Stimulated activated CD4-positive, alpha-beta T cell treated with anti-CD3 and anti-CD28 coated beads, Interleukin-1b, Interleukin-23, amount 100 ng/mL, for 24 hours (primary cell): ENCODE measurements around the gene CUX1.
"Not testable (repeated sequence)": the region's sequence is repeated elsewhere in the genome, so short reads cannot be mapped to it uniquely, and the experiment has no call there.

ENCODE experiments used
- DNase-seq, 4 experiments: peaks; one replicate each; pipeline ENCODE4 v3.0.0-alpha.2; 2020; ENCODE audit warnings: low read depth in 4 of 4, low spot score in 1 of 4

Gene CUX1

DNA sequence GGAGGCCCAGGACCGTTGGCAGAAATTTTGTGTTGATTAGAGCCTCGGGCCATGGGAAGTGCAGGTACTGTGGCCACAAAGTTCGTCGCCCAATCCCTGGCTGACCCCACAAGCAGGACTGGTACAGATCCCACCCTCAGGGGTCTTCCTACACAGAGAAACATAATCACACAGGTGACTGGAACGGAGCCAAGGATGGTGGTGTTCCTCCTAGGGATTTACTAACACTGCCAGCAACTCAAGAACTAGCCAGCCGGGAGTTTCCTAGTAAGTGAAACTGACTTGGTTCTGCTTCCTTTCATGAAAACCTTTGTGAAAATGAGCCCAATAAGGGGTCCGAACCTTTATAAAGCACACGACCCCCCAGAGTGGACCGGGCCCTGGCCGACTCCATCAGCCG, 5.7 kb downstream of the CUX1 start:
- DNase-seq, result no peak

DNA sequence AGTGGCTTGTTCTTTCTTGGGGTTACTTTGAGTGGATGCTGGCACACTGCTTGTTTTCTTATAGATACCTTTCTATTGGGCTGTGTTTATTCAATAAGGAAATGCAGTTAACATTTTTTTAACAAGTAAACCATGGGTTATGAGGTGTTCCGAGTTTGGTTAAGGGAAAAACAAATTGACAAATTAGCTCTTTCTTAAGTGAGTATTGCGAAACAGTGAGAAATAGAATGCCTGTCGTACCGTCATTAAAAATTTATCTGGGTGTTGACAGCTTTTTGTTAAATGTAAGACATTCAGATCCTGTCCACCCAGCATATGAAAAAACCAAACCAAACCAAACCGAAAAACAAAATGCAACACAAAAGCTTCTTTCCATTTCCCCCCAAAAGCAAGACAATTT, 6.2 kb downstream of the CUX1 start:
- DNase-seq, result no peak

DNA sequence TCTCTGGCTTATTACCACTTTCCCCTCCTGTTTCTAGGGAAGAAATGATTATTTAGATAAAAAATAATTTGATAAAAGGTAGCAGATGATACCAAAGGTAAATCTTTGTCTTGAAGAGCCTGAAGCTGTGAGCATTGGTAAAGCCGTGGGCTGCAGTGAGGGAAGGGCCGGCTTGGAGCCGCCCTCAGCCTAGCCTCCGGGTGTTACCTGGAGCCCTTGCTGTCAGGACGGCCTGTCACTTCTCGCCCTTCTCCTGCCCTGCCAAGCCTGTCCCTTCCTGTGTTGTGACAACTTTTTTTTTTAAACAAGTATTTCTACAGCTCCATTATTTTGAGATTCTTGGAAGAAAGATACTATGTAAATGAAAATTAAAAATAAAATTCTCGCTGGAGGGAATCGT, 7.0 kb downstream of the CUX1 start:
- no peak for DNase-seq

DNA sequence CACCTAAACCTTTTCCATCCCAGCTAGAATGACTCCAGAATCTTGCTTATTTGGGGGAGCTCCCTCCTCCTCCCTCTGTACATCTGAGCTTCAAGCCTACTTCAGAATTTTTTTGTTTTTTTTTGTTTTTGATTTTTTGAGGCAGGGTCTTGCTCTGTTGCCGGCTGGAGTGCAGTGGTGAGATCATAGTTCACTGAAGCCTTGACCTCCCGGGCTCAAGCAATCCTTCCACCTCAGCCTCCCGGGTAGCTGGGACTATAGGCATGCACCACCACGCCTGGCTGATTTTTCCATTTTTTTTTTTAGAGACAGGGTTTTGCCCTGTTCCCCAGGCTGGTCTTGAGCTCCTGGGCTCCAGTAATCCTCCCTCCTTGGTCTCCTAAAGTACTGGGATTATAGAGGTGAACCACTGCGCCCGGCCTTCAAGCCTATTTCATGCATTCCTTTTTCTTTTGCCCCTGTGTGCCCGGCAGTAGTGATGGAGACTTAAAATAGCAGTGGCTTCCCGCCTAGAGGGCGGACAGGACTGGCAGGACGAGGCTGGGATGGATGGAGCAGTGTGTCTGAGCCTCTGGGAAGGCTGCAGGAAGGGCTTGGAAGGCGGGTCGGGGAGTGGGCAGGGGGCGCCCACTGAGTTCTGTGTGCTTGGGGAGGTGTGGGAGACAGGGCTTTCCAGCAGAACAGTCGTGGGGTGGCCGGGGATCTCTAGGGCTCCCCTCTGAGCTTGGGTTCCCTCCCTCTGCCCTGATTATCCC, 8.8 kb downstream of the CUX1 start:
- DNase-seq, result no peak

DNA sequence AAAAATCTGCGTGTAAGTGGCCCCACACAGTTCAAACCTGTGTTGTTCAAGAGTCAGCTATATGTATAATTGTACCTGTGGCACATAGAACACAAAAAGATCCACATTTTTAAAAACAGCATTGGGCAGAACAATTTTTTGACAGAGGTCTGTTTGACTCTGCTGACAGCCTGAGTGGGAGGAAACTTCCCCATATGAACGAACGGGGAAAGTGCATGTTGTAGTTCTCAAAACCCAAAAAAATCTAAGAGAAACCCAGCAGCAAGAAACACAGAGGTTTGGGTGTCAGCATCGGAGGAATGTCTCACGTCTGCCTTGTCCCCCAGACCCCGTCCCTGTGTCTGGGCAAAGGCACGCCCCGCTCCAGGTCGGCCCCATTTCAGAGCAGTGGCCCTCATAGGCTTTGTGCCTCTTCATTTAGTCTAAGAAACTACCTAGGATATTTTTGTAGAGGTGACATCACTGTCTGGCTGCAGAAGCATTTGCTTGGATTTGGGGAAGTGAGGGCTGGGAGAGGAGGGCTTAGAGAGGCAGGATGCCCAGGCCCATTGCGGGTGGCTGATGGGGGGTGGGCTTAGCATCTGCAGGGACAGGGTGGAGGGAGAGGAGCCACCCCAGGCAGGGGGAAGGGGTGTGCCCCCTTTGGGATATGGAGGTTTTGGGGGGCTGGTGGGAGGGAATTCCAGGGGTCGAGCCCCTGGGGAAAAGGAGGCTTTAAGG, 11.0 kb downstream of the CUX1 start:
- no peak for DNase-seq

DNA sequence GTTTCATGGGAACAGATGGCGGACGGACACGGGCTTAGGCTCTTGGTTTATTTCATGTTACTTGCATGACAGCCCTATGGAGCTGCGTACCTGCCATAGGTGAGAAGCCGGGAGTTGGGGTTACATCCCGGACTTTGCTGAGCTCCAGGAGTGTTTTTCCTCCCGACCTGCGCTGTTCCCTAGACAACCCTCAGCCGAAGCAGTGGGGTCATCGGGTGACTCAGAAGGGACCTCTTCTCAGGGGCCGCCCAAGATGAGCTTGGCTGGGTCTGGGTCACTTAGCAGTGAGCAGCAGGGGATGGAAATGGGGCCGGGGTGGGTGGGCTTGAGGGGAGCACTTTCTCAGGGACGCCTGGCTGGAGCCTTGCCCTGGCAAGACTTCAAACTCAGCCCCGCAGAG, 11.9 kb downstream of the CUX1 start:
- DNase-seq, result no peak

DNA sequence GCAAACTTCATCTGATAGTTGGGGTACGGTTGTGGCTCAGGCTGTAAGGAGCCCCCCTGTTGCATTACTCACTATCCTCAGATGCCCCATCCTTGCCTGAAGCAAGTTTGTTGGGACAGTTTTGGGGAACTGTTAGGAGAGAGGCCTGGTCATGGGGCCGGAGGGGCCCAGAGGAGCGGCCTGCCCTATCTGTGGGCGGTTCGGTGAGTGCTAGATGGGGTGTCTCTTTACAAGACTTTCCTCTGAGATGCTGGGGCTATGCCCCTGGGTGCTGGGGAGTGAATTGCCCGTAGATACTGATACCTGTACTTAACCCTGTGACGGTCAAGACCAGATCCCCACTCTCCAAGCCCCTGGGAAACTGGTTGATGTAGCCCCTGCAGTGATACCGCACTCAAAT, 12.4 kb downstream of the CUX1 start:
- DNase-seq, result no peak

DNA sequence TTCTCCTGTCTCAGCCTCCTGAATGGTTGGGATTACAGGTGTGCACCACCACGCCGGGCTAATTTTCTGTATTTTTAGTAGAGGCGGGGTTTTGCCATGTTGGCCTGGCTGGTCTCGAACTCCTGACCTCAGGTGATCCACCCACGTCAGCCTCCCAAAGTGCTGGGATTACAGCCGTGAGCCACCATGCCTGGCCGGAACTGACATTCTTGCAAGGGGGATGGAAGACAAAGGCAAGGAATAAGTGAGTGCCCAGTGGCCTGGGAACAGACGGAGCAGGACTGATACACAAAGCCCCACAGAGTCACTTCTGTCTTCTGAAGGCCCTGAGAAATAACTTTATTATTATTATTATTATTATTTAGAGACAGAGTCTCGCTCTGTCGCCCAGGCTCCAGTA, 14.0 kb downstream of the CUX1 start:
- DNase-seq, result not testable (repeated sequence)

DNA sequence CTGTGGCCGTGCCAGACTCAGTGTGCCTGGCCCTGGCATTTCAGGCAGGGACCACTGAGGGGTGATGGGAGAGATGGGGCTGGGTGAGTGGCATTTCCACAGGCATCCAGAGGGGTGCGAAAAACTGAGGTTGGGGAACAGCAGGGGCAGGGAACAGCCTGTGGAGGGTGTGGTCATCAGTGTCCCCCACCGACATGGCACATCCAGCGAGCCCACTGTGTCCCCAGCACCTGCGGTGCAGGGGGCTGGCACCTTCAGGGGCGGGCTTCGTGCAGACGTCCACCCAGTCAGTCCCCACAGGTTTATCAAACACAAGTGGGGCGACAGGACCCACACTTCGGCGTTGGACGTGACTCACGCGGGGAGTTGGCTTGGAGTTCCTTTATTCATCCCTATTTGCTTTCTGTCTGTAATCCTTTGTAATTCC, 14.8 kb downstream of the CUX1 start:
- DNase-seq, result no peak

DNA sequence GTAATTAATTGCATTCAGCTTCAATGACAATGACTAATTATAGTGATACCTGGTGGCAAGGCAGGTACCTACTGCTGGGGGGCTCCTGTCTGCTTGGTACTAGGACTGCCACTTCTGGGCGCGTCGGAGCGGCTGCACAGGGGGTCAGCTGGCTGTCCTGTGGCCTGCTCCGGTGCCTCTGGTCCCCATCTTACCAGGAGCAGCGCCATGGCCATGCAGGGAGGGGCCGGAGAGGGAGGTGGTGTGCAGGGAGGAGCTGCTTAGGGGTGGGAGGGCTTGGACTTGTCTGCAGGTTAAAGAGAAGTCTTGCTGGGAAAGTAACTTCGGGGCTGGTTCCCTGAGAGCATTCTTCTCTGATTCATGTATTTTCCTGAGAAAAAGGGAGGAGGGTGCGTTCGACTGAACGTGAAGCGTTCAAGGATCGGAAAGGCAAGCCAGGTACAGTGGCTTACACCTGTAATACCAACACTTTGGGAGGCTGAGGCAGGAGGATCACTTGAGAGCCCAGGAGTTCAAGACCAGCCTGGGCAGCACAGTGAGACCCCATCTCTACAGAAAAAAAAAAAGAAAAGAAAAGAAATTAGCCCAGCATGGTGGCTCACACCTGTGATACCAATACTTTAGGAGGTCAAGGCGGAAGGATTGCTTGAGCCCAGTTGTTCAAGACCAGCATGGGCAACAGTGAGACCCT, 15.4 kb downstream of the CUX1 start:
- no peak for DNase-seq

DNA sequence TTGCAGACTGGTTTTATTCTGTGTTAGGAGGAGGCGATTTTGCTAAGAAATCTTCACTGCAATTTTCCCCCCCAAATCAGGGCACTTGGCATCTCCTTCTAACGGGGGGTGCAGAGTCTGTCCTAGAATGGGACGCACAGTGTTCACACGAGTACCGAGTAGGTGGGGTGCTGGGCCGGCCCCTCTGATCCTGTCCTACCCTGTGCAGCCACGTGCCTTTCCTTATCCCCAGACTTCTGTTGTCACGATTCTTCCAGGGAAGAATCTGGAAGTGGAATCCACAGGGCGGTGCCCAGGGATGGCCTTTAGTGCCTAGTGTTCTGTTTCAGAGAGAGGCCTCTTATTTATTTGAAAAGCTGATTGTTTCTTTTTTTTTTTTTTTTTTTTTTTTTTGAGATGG, 16.4 kb downstream of the CUX1 start:
- DNase-seq, result no peak

DNA sequence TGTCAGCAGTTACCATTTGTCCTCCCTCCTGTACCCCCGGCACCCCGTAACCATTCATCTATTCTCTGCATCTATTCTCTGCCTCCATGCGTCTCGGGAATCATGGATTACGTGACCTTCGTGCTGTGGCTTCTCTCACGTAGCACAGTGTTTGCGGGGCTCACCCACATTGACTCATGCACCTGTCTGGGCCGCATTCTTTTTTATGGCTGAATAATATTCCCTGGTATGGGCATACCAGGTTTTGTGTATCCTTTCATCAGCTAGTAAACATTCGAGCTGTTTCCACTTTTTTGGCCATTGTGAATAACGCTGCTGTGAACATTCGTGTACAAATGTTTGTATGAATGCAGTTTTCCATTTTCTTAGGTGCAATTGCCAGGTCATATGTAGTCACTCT, 17.7 kb downstream of the CUX1 start:
- DNase-seq, result no peak

DNA sequence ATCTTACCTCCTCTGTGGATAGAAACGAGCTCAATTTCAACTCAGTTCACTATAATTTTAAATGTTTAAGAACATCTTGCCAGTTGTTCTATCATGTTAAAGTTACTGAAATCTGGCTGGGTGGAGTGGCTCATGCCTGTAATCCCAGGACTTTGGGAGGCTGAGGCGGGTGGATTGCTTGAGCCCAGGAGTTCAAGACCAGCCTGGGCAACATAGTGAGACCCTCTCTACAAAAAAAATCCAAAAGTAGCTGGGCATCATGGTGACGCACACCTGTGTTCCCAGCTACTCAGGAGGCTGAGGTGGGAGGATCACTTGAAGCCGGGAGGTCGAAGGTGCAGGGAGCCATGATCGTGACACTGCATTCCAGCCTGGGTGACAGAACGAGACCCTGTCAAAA, 20.0 kb downstream of the CUX1 start:
- not testable (repeated sequence) for DNase-seq

DNA sequence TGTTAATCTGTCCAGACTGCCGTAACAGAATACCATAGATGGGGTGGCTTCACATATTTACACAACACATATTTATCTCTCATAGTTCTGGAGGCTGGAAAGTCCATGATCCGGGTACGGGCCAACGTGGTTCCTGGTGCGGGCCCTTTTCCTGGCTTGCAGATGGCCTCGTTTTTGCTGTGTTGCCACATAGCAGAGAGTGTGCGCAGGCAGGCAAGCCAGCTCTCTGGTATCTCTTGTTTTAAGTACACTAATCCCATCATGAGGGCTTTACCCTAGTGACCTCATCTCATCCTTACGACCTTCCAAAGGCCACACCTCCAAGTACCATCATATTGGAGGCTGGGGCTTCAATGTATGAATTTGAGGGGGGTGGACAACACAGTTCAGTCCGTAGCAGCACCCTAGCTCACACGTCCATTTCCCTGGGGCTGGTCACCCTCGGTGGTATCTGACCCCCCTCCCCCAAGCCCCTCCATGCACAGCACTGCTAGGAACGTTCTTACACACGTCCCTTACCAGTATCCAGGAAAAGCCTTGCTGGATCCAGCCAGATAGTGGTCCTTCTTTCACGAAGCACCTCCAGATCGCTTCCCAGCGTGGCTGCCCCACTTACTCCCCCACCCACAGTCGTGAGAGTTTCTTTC, 21.5 kb downstream of the CUX1 start:
- no peak for DNase-seq

DNA sequence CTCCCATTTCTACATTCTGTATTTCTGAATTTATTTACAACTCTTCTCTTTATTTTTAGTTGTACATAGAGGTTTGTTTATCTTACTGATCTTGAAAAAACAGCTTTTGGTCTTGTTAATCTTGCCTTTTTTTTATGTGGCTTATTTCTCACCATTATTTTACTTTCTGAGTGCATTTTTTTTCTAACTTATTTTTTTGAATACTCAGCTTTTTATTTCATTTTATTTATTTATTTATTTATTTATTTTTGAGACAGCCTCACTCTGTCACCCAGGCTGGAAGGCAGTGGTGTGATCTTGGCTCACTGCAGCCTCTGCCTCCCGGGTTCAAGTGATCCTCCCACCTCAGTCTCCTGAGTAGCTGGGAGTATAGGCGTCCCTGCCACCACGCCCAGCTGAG, 23.9 kb downstream of the CUX1 start:
- no peak for DNase-seq

DNA sequence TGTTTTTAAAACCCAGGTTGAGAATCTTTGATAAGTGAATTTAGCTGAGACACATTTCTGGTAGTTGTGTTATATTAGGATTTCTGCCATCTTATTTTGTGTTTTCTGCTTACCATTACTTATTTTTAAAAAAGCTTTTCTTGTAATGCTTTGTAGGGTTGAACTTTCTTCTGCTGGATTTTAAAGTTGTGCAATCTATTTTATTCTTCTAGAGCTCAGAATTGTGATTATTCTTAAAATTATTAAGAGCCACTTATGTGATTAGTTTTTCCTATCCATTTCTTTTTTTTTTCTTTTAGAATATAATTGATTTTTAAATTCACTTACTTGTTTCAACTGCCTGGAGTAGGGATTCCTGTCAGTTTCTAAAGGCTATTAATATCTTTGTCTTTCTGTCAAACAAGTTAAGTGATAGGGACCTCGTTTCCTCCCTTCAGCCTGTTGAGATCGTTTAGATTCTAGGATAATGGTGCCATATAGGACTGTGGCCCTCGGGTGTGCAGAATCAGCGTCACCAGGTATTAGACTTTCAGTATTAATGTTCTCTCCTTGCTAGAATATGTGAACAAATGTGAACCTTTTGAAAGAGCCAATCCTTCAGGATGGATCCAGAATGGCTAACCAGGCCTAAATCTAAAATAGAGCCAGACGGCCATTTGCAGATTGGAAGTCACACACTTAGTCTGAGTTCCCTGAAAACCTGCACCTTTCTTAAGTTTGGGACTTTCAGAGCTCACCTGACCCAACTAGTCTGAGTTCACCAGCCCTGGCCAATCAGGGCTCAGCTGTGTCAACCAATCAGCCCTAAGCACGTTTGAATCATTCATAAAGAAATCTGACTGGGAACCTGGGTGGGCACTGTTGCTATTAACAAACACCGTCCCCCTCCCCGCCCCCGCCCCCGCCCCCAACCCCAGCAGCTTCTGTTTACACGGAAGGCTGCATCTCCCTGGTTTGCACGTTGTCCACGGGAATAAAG, 26.2 kb downstream of the CUX1 start:
- DNase-seq, result no peak

DNA sequence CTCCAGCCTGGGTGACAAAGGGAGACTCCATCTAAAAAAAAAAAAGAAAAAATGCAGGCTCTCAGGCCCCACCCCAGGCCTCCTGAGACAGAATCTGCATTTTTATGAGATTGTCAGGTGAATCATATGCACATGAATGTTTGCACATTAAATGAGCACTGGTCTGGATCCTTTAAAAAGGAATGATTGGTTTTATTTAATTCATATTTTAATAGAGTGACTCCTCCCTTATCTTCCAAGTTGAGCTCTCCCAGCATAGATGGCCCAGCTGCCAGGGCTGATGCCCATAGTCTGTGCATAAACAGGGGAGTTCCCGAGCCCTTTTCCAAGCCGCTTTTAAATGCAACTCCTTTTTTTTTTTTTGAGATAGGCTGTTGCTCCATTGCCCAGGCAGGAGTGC, 28.5 kb downstream of the CUX1 start:
- DNase-seq, result no peak

DNA sequence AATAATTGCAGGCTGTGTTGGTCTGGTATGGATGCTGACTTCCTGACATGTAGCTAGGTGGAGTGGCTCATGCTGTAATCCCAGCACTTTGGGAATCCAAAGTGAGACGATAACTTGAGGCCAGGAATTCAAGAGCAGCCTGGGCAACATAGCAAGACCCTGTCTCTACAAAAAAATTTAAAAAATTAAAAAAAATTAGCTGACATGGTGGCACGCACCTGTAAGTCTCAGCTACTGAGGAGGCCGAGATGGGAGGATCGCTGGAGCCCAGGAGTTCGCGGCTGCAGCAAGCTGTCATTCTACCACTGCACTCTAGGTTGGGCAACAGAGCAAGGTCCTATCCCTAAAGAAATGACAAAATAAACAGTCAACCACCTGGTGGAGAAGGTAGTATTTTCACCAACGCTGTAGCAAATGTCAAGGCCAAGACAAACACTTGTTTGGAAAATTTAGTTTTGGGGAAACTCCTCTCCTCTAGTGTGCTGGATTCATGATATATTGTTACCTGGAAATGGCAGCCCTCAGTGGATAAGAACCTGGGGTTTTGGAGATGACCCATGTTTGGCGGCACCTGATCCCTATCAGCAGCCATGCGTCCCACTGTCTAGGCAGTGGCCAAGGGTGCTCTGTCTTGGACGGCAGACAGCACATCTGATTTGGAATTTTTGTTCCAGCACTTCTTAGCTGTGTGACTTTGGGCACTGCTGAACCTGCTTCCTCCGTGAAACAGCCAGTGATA, 29.5 kb downstream of the CUX1 start:
- no peak for DNase-seq

DNA sequence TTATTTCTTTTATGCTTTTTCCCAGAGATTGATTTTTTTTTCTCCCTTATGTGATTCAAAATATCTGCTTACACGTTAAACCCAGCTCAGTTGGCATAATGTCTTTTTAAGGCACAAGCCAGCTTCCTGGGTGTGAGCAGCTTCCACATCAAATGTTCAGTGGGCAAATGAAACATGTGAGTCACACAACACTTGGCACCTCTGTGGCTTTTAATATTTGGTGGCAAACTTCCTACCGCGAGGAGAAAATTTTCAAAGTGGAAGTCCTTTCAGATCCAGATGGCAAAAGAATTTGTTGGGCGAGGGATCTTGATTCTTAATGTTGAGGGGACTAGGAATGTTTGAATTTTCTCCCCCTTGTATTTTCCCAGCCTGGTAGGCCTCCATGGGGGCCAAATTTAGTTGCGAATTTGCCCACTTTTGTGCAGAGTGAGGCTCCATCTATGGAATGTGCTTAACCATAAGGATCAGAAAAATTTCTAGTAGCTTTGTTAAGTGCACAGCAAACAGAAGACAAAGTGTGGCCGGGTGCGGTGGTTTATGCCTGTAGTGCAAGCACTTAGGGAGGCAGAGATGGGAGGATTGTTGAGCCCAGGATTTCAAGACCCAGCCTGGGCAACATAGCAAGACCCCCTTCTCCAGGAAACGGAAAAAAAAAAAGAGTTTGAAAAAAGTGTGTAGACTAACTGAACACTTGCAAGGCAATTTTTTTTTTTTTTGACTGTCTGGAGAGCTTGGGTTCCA, 31.0 kb downstream of the CUX1 start:
- DNase-seq, result no peak
